ENCODE results near the gene SEMA3E. TPM values are rescaled to one million over a fixed set of nuclear protein-coding genes. Genes with fewer than 3 reads are reported as not detected.

The SEMA3E gene
- total and polyA plus RNA-seq, 10 of the 15 experiments (the other 5 are each of a cell fraction or from before 2014, with no cell fraction given) = 0.08 to 2.0 (median 0.82) TPM

DNA sequence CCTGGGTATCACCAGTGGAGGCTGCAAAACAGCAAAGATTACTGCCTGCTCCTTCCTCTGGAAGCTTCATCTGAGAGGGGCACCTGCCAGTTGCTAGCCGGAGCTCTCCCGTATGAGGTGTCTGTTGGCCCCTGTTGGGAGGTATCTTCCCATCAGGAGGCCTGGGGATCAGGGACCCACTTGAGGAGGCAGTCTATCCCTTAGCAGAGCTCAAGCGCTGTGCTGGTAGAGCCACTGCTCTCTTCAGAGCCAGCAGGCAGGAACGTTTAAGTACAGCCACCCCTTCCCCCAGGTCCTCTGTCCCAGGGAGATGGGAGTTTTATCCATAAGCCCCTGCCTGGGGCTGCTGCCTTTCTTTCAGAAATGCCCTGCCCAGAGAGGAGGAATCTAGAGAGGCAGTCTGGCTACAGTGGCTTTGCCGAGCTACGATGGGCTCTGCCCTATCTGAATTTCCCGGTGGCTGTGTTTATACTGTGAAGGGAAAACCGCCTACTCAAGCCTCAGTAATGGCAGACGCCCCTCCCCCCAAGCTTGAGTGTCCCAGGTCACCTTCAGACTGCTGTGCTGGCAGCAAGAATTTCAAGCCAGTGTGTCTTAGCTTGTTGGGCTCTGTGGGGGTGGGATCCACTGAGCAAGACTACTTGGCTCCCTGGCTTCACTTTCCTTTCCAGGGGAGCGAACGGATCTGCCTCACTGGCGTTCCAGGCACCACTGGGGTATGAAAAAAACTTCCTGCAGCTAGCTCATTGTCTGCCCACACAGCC lies 19.6 kb downstream of the SEMA3E start (continued):
- TF ChIP-seq, protein P1, sequence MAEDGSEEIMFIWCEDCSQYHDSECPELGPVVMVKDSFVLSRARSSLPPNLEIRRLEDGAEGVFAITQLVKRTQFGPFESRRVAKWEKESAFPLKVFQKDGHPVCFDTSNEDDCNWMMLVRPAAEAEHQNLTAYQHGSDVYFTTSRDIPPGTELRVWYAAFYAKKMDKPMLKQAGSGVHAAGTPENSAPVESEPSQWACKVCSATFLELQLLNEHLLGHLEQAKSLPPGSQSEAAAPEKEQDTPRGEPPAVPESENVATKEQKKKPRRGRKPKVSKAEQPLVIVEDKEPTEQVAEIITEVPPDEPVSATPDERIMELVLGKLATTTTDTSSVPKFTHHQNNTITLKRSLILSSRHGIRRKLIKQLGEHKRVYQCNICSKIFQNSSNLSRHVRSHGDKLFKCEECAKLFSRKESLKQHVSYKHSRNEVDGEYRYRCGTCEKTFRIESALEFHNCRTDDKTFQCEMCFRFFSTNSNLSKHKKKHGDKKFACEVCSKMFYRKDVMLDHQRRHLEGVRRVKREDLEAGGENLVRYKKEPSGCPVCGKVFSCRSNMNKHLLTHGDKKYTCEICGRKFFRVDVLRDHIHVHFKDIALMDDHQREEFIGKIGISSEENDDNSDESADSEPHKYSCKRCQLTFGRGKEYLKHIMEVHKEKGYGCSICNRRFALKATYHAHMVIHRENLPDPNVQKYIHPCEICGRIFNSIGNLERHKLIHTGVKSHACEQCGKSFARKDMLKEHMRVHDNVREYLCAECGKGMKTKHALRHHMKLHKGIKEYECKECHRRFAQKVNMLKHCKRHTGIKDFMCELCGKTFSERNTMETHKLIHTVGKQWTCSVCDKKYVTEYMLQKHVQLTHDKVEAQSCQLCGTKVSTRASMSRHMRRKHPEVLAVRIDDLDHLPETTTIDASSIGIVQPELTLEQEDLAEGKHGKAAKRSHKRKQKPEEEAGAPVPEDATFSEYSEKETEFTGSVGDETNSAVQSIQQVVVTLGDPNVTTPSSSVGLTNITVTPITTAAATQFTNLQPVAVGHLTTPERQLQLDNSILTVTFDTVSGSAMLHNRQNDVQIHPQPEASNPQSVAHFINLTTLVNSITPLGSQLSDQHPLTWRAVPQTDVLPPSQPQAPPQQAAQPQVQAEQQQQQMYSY (CRISPR knock-in tag; IDR thresholded peaks at IDR 0.05) = no peak
- TF ChIP-seq ZBED1 (IDR thresholded peaks at IDR 0.05; ENCODE audit: borderline replicate concordance) (no peak), POLR2AphosphoS5 (IDR thresholded peaks at IDR 0.05; ENCODE audit: low read length) (no peak), KDM1A (IDR thresholded peaks at IDR 0.05; ENCODE audit: borderline replicate concordance) (no peak), PAX5 (IDR thresholded peaks at IDR 0.05; ENCODE audit: borderline replicate concordance, low read depth, low read length) (no peak)
- TF ChIP-seq, protein P2, sequence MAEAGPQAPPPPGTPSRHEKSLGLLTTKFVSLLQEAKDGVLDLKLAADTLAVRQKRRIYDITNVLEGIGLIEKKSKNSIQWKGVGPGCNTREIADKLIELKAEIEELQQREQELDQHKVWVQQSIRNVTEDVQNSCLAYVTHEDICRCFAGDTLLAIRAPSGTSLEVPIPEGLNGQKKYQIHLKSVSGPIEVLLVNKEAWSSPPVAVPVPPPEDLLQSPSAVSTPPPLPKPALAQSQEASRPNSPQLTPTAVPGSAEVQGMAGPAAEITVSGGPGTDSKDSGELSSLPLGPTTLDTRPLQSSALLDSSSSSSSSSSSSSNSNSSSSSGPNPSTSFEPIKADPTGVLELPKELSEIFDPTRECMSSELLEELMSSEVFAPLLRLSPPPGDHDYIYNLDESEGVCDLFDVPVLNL (IDR thresholded peaks at IDR 0.05; ENCODE audit: low read depth, low read length) = no peak

DNA sequence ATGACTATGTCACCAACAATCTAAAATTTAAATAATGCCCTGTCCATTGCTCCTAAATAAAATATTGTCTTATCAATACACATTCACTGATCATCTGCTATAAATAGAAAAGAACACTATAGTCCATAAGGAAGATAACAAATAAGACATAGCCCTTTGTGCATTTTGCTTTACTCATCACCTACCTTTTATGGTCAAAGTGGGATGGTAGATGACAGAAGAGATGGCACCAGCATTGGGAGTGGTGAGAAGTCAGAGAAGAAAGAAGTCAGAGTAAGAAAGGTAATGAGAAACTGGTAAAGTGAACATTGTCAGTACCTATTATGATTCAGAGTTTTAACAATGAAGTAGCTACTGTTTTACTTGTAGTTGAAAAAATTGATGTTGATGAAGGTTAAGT lies 31.1 kb downstream of the SEMA3E start:
- no peak overlapping the region for H3K4me3 ChIP-seq
- intact Hi-C loops (cut with micrococcal nuclease; ENCODE audit: unreplicated experiment) (no loop called here), in situ Hi-C loops (cut with MboI) (no loop called here)
- no TSS peak for BruUV-seq (replicated peaks)
- ChIA-PET SMC1A (ENCODE audit: uncharacterized antibody, unreplicated experiment) (no interaction called here), CTCF (no interaction called here), POLR2A (interaction anchor here (0.5 kb wide), 1 partner anchor 485 kb away, joined by 3 read pairs; no protein-coding TSS in a partner anchor), RAD21 (ENCODE audit: unreplicated experiment) (no interaction called here)
- H4K20me1 ChIP-seq (ENCODE audit: control insufficient read depth, insufficient read depth) = no peaks in the 10 kb centered on the region
- no peak for TF ChIP-seq STAT1 (conservative IDR thresholded peaks at IDR 0.05)
- H3K79me2 ChIP-seq (ENCODE audit: control insufficient read depth, insufficient read depth, low read length) = no peaks in the 10 kb centered on the region
- no peak overlapping the region for H3K27ac ChIP-seq (ENCODE audit: control insufficient read depth, insufficient read depth)
- H3K27me3 ChIP-seq (replicated peaks in 1 of 2; ENCODE audit: control insufficient read depth in 2 of 2, insufficient read depth in 2 of 2, low read length in 1 of 2) = no peaks in the 10 kb centered on the region
- H3K4me2 ChIP-seq (ENCODE audit: control insufficient read depth, insufficient read depth) = no peak overlapping the region
- H3K4me1 ChIP-seq (ENCODE audit: control insufficient read depth, insufficient read depth, low read length) = no peaks in the 10 kb centered on the region
- ATAC-seq (no peak), FAIRE-seq (no peak), DNase-seq (ENCODE audit: low read depth, low spot score) (no peak)
- no peaks in the 10 kb centered on the region for H3K36me3 ChIP-seq (ENCODE audit: control insufficient read depth in 2 of 2, insufficient read depth in 2 of 2, low read length in 1 of 2)
- H2AFZ ChIP-seq (ENCODE audit: control insufficient read depth, low read depth, low read length) = no peak overlapping the region
- H3K9me3 ChIP-seq (replicated peaks; ENCODE audit: control insufficient read depth, insufficient read depth, low read length) = no peaks in the 10 kb centered on the region
- no peak overlapping the region for H3K9ac ChIP-seq (ENCODE audit: control insufficient read depth, insufficient read depth, low read length)

All from GM12878 (cell line).